SK-N-SH (cell line): ENCODE data around the gene MYH7B. TPM values are rescaled to one million over a fixed set of nuclear protein-coding genes. Genes with fewer than 3 reads are reported as not detected.

Experiments used
- CTCF ChIA-PET: fragments of 300-600, 350-600 bp; formaldehyde crosslinking; extraction: SDS; loops from one replicate; lab custom pipeline; 2021; lab: Yijun Ruan, JAX
- POLR2A ChIA-PET: fragments of 350-600 bp; sonication (Branson Sonifier 250); formaldehyde crosslinking; extraction: SDS; loops from one replicate; lab custom pipeline; 2020; ENCODE audit warnings: antibody characterized with exemption, inconsistent platforms; lab: Yijun Ruan, JAX
- DNase-seq: peaks from one replicate; pipeline ENCODE4 v3.0.0; 2012
- H2AFZ ChIP-seq: fragments of 200-600 bp; sonication (generic); 2 replicates; pipeline ENCODE4 v1.8.1; 2016; ENCODE audit warnings: antibody characterized with exemption, mild to moderate bottlenecking, low read depth
- H3F3A ChIP-seq: fragments of 200-600 bp; sonication (generic); replicated peaks from 2 replicates; pipeline ENCODE3; 2016; ENCODE audit warnings: antibody characterized with exemption, mild to moderate bottlenecking; ENCODE audit not compliant: insufficient read depth
- H3K27ac ChIP-seq, 2 experiments: fragments of 200-500 bp in 1 of 2; fragments of 200-600 bp in 1 of 2; sonication (Bioruptor generic) in 1 of 2; sonication (generic), shearing (Covaris generic) in 1 of 2; 2 replicates each; pipeline versions ENCODE4 v1.5.1 to v1.6.1; 2014 to 2016; ENCODE audit warnings: low read depth in 2 of 2, inconsistent platforms in 1 of 2, low read length in 1 of 2, mild to moderate bottlenecking in 1 of 2, mixed read lengths in 1 of 2
- H3K27me3 ChIP-seq: fragments of 200-600 bp; sonication (generic), shearing (Covaris generic); 2 replicates; pipeline ENCODE4 v1.6.1; 2016; ENCODE audit warnings: mixed run types; ENCODE audit not compliant: insufficient read depth
- H3K36me3 ChIP-seq, 2 experiments: fragments of 200-500 bp in 1 of 2; fragments of 200-600 bp in 1 of 2; sonication (Bioruptor generic) in 1 of 2; sonication (generic) in 1 of 2; replicated peaks in 1 of 2; 2 replicates each; pipeline versions ENCODE3 to v1.5.1; 2014 to 2016; ENCODE audit warnings: low read length in 1 of 2, mild to moderate bottlenecking in 1 of 2; ENCODE audit not compliant: insufficient read depth in 2 of 2, control insufficient read depth in 1 of 2
- H3K4me1 ChIP-seq, 2 experiments: fragments of 200-500 bp in 1 of 2; fragments of 200-600 bp in 1 of 2; sonication (Bioruptor generic) in 1 of 2; sonication (generic), shearing (Covaris generic) in 1 of 2; 2 replicates each; pipeline versions ENCODE4 v1.5.1 to v1.6.1; 2014 to 2016; ENCODE audit warnings: low read depth in 1 of 2, low read length in 1 of 2, mixed run types in 1 of 2; ENCODE audit not compliant: insufficient read depth in 2 of 2, control insufficient read depth in 1 of 2
- H3K4me2 ChIP-seq: fragments of 200-600 bp; sonication (generic), shearing (Covaris generic); 2 replicates; pipeline ENCODE4 v1.6.1; 2017; ENCODE audit warnings: mixed run types
- H3K4me3 ChIP-seq, 2 experiments: fragments of 200-500 bp in 1 of 2; fragments of 200-600 bp in 1 of 2; sonication (Bioruptor generic) in 1 of 2; sonication (generic), shearing (Covaris generic) in 1 of 2; 2 replicates each; pipeline versions ENCODE4 v1.5.1 to v1.8.1; 2014 to 2016; ENCODE audit warnings: low read depth in 2 of 2, inconsistent platforms in 1 of 2, low read length in 1 of 2, mild to moderate bottlenecking in 1 of 2, mixed read lengths in 1 of 2, moderate library complexity in 1 of 2
- H3K79me2 ChIP-seq: fragments of 200-600 bp; sonication (generic); 2 replicates; pipeline ENCODE4 v1.8.1; 2017; ENCODE audit warnings: mild to moderate bottlenecking; ENCODE audit not compliant: insufficient read depth
- H3K9ac ChIP-seq: fragments of 200-600 bp; sonication (generic); 2 replicates; pipeline ENCODE4 v1.6.1; 2017; ENCODE audit warnings: mixed run types
- H3K9me2 ChIP-seq: fragments of 200-600 bp; sonication (generic); 2 replicates; pipeline ENCODE4 v1.6.1; 2017; ENCODE audit warnings: mixed run types
- H3K9me3 ChIP-seq: fragments of 200-600 bp; sonication (generic); 2 replicates; pipeline ENCODE4 v1.6.1; 2017; ENCODE audit warnings: mixed run types, mild to moderate bottlenecking, moderate library complexity
- H4K20me1 ChIP-seq: fragments of 200-600 bp; sonication (generic); 2 replicates; pipeline ENCODE4 v1.6.1; 2017; ENCODE audit warnings: mild to moderate bottlenecking, mixed run types; ENCODE audit not compliant: insufficient read depth
- CTCF ChIP-seq: fragments of 200-600 bp; sonication (generic); IDR thresholded peaks from 2 replicates; pipeline ENCODE4 v1.6.1; 2017; ENCODE audit warnings: antibody characterized with exemption, mild to moderate bottlenecking, moderate library complexity
- EP300 ChIP-seq, 2 experiments: IDR thresholded peaks; 2 replicates each; pipeline versions ENCODE4 v1.4.0 to v1.6.1; 2012; ENCODE audit warnings: borderline replicate concordance in 1 of 2, low read depth in 1 of 2, low read length in 1 of 2
- FOXJ3 ChIP-seq: sonication (generic); formaldehyde crosslinking; IDR thresholded peaks from 2 replicates; pipeline ENCODE4 v1.5.1; 2020; ENCODE audit warnings: mild to moderate bottlenecking, missing genetic modification reagents
- FOXM1 ChIP-seq: IDR thresholded peaks from 2 replicates; pipeline ENCODE4 v1.4.0; 2012; ENCODE audit warnings: low read depth, mild to moderate bottlenecking
- NFIC ChIP-seq: IDR thresholded peaks from 2 replicates; pipeline ENCODE4 v1.4.0; 2012; ENCODE audit warnings: borderline replicate concordance
- NRF1 ChIP-seq: IDR thresholded peaks from 2 replicates; pipeline ENCODE4 v1.6.1; 2012; ENCODE audit warnings: low read depth, mild to moderate bottlenecking, low read length
- PBX3 ChIP-seq: IDR thresholded peaks from 2 replicates; pipeline ENCODE4; 2012
- RAD21 ChIP-seq: IDR thresholded peaks from 2 replicates; pipeline ENCODE4 v1.6.1; 2012; ENCODE audit warnings: mild to moderate bottlenecking, low read length
- RCOR1 ChIP-seq: fragments of 150-350 bp; IDR thresholded peaks from 2 replicates; pipeline ENCODE4 v1.6.1; 2017; ENCODE audit warnings: antibody characterized with exemption, low read length
- SIN3A ChIP-seq: IDR thresholded peaks from 2 replicates; pipeline ENCODE4 v1.6.1; 2012; ENCODE audit warnings: low read depth, mild to moderate bottlenecking, low read length, moderate library complexity, borderline replicate concordance
- SMC3 ChIP-seq: IDR thresholded peaks from 2 replicates; pipeline ENCODE4 v1.6.1; 2012; ENCODE audit warnings: low read depth, low read length, improper control_type of control experiment
- TEAD4 ChIP-seq: IDR thresholded peaks from 2 replicates; pipeline ENCODE4 v1.4.0; 2012; ENCODE audit warnings: mild to moderate bottlenecking, borderline replicate concordance; ENCODE audit not compliant: insufficient read depth
- USF1 ChIP-seq: IDR thresholded peaks from 2 replicates; pipeline ENCODE4 v1.4.0; 2012; ENCODE audit warnings: low read depth, borderline replicate concordance
- WGBS: methylation state at CpG from one replicate; pipeline ENCODE4 v1.1.6; 2017; ENCODE audit warnings: low lambda C conversion rate; 5-methylcytosine and 5-hydroxymethylcytosine counted together
- polyA plus RNA-seq, 3 experiments: library from polyadenylated mRNA; depleted of rRNA; stranded (reverse); fragments of >200 nt; gene quantifications; 2 replicates each; pipeline ENCODE4 v1.2.3, GENCODE V29; 2012

MYH7B gene
- polyA plus RNA-seq, 1 of the 3 experiments (the other 2 are of a cell fraction) = 0.41 TPM

- no peak overlapping the region for H3K27ac ChIP-seq
- DNase-seq = no peak
- H3K36me3 ChIP-seq = peaks cover 0 to 50% of the 10 kb centered on the region in 2 experiments
- H3K9ac ChIP-seq = no peak overlapping the region
- no peak overlapping the region for H2AFZ ChIP-seq
- 94% methylated on average over 3 of the region's 7 CpGs for WGBS
- no peaks in the 10 kb centered on the region for H3K9me3 ChIP-seq
- no peaks in the 10 kb centered on the region for H3F3A ChIP-seq
- CTCF ChIA-PET = no interaction called here
- H3K4me1 ChIP-seq = no peaks in the 10 kb centered on the region
- TF ChIP-seq EP300 (IDR thresholded peaks at IDR 0.05; ENCODE audit: borderline replicate concordance in 1 of 2, low read depth in 1 of 2, low read length in 1 of 2) (no peak), USF1 (no peak), SMC3 (no peak), TEAD4 (no peak), NFIC (no peak), FOXJ3 (no peak), NRF1 (no peak), PBX3 (no peak), SIN3A (no peak)
- no peaks in the 10 kb centered on the region for H4K20me1 ChIP-seq
- no peak overlapping the region for H3K4me3 ChIP-seq
- H3K79me2 ChIP-seq = no peaks in the 10 kb centered on the region
- no peaks in the 10 kb centered on the region for H3K27me3 ChIP-seq
- no peaks in the 10 kb centered on the region for H3K9me2 ChIP-seq
- POLR2A ChIA-PET = no interaction called here
- no peak overlapping the region for H3K4me2 ChIP-seq
Measured at GRCh38 chr20:34995696-34996095, 40.0 kb downstream of the MYH7B start.

GRCh38 chr20:34996243-34997028, 40.8 kb downstream of the MYH7B start:
- TF ChIP-seq CTCF = no peak
- TF ChIP-seq RAD21 = no peak
- no peak for TF ChIP-seq SIN3A
- no peak for TF ChIP-seq FOXJ3
- TF ChIP-seq FOXM1 = no peak
- no peak for TF ChIP-seq PBX3
- no peak for TF ChIP-seq RCOR1
- Histone ChIP-seq H3K79me2 (no peaks in the 10 kb centered on the region), H3K9me2 (no peaks in the 10 kb centered on the region), H2AFZ (no peak overlapping the region), H3K4me3 (no peak overlapping the region), H3K36me3 (peaks cover 0 to 56% of the 10 kb centered on the region in 2 experiments), H3F3A (no peaks in the 10 kb centered on the region), H3K9ac (no peak overlapping the region), H3K4me2 (no peak overlapping the region), H3K4me1 (no peaks in the 10 kb centered on the region), H3K27ac (no peak overlapping the region), H3K27me3 (no peaks in the 10 kb centered on the region), H3K9me3 (no peaks in the 10 kb centered on the region), H4K20me1 (no peaks in the 10 kb centered on the region)
- 98% methylated on average over 20 of the region's 26 CpGs for WGBS
- DNase-seq = no peak
- POLR2A ChIA-PET = no interaction called here
- CTCF ChIA-PET = interaction anchor here (0.6 to 1.4 kb wide), 3 partner anchors 20 to 406 kb away, joined by 4 to 5 read pairs (median 4); no protein-coding TSS in a partner anchor
